Activated CD8-positive, alpha-beta memory T cell treated with anti-CD3 and anti-CD28 coated beads for 4 hours (primary cell): Measurements from ENCODE around the gene SVOPL.

Experiments
- DNase-seq, 2 donors: peaks; one replicate each; pipeline ENCODE4 v3.0.0-alpha.2; 2020; ENCODE audit warnings: low read depth in 2 of 2

The SVOPL gene

GRCh38 chr7:138661069-138661635 is 40.0 kb downstream of the SVOPL start:
- DNase-seq: no peak

GRCh38 chr7:138658889-138659288 is 42.3 kb downstream of the SVOPL start:
- DNase-seq: no peak

- DNase-seq: no peak
Measured at GRCh38 chr7:138657854-138658386, 43.2 kb downstream of the SVOPL start.

DNA sequence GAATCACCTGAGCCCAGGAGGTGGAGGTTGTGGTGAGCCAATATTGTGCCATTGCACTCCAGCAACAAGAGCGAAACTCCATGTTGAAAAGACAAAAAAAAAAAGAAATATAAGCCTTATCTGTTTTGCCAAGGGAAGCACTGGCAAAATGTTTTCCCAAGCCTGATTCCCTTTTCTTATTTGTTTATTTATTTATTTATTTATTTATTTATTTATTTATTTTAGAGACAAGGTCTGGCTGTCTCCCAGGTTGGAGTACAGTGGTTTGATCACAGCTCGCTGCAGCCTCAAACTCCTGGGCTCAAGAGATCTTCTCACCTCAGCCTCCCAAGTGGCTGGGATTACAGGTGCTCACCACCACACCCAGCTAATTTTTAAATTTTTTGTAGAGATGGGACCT is 44.2 kb downstream of the SVOPL start:
- no peak for DNase-seq

GRCh38 chr7:138654616-138655015 is 46.5 kb downstream of the SVOPL start:
- DNase-seq: no peak

GRCh38 chr7:138649506-138649905 is 51.7 kb downstream of the SVOPL start:
- no peak for DNase-seq

DNA sequence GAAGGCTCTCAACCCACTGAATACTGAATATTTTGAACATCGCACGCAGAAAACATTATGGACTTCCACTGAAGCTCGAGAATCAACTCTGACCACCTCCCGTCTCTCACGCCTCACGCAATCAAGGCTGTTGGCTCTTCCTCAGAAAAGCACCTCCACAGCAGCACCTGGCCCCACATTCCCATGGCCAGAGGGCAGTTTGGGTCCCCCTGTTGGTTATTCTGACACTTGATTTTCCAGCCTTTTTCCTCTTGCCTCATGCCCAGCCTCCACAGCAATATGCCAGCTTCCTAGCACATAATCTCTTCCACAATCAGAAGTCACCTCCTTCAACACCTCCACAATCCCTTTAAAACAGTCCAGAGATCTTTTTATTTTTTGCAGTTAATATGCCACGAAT is 55.9 kb downstream of the SVOPL start:
- DNase-seq: no peak

- no peak for DNase-seq
Measured at GRCh38 chr7:138632826-138633602, 68.1 kb downstream of the SVOPL start.

GRCh38 chr7:138632384-138632783 is 68.8 kb downstream of the SVOPL start:
- no peak for DNase-seq

DNA sequence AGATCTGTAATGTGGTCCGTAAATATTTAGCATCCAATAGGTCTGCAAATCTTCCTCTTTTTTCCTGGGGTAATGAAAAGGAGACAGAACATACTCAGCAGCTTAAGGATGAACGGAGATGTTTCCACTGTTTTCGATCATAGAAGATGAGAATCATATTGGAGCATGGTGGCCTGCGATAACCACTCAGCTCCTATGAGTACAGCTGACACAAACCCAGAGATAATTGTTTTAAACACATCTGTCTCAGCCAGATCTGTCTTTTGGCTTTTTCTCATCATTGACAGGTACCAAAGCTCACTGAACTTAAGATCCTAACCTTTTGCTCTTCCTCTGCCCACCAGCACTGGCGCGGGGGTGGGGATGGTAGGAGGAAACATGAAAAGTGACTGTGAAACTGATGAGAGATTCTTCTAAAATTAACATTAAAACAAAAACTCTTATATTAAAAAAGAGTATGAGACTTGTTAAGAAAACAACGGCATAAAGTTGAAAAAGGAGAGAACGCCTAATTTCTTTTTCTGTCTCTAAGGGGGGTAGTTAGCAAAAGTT is 71.0 kb downstream of the SVOPL start:
- DNase-seq: no peak

- DNase-seq: no peak
Measured at GRCh38 chr7:138627361-138627760, 73.8 kb downstream of the SVOPL start.

DNA sequence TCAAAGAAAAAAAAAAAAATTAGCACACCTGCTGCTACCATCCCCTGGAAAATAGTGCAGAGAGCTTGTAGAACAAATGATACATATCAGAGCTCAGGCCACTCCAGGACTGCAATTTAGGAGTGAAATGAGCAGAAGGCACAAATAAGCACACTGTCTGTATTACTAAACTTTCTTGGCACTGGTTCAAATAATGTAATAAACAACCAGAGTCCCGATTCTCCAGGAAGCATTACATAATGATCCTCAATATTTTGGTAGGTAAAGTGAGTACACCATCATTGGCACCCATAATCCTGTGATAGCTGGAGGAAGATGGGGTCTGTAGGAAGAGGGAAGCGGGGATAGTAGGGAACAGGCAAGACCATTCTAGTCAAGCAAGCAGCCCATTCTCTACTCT is 74.3 kb downstream of the SVOPL start:
- no peak for DNase-seq

- no peak for DNase-seq
Measured at GRCh38 chr7:138625849-138626230, 75.3 kb downstream of the SVOPL start.

DNA sequence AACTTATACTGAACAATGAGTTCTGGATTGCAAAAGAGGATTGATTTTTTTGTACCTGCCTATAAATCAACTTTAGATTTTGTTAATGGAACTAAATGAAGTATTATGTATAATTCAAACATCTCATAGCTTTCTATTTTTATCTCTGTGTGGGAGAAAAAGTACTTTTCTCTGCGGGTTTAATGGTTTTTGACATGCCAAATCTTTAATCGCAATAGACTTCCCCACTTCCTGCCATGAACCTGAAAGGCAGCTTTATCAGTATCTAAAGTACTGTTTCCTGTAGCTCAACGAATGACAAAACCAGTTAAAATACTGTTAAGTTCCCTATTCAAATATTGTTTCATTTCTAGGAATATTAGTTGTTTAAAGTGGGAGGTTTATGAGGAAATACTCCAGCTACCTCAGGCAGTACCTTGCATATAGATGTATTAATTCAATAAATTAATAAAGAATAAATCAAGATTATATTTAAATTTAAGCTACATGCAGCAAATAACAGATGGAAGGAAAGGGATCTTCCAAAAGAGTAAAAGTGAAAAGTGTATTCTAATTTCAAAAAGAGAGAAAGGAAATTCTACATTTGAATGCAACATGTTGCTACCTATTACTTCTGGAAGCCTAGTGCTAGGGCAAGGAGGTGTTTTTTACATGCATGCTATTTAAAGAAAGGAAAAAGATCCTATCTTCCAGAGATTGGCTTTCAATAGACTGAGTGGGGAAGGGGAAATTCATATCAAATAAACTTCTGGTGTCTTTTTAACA is 75.9 kb downstream of the SVOPL start:
- no peak for DNase-seq

DNA sequence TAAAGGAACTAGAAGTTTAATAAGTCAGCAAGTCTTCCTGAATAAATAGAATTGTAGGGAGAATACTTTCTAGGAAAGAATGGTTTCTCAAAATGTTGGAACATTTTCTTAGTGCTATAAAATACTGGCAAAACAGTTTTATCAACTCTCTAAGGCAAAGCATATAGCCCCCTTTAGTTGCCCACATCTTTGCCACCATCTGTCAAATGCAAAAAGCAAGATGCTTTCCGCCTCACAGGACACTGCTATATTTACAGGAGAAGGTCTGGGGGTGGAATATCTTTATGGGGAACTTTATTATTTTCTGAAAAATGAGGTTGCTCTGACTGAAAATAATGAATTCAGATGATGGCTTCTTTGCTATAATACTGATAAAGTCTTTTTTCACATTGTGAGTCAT is 78.3 kb downstream of the SVOPL start:
- no peak for DNase-seq

DNA sequence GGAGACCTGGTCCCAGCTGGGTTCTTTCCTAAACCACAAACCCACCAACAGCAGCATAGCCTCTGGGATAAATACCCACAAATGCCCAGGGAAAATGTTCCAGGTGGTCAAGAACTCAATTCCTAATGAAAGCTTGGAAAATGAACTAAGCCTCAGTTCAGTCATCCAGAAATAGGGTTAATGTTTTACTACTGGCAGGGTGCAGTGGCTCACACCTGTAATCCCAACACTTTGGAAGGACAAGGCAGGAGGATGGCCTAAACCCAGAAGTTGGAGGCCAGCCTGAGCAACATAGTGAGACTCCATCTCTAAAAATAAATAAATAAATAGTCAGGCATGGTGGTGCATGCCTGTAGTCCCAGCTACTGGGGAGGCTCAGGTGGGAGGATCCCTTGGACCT is 82.2 kb downstream of the SVOPL start:
- DNase-seq: no peak

DNA sequence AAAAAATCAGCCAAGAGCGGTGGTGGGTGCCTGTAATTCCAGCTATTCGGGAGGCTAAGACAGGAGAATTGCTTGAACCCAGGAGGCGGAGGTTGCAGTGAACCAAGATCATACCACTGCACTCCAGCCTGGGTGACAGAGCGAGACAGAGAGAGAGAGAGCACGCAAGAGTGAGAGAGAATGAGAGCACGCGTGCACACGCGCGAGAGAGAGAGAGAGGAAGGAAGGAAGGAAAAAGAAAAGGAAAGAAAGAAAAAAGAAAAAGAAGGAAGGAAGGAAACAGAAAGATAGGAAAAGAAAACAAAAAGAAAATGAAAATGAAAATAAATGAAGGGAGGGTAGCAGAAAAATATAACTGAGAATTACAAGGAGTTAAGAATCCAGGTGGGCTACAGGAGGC is 82.7 kb downstream of the SVOPL start:
- DNase-seq: no peak

GRCh38 chr7:138616085-138616484 is 85.1 kb downstream of the SVOPL start:
- DNase-seq: no peak

GRCh38 chr7:138613630-138614029 is 87.5 kb downstream of the SVOPL start:
- DNase-seq: no peak

DNA sequence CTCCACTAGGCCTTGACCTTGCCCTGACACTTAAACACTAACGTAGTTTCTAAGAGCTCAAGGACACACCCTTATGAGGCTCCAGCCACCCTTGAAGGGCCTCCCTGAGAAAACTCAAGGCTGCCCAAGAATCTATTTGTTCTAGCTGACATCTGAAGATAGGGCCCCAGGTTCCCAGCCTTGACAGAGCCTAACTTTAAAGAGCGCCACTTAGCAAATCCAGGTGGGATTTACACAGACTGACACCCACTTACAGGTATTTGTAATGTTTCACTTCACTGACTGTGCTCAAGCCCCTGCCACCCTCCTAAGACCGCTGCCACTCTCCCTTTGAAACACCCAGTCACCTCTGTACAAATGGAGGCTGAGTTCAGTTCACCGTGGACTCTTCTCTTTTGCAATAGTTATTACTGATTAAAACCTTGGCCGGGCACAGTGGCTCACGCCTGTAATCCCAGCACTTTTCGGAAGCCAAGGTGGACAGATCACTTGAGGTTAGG is 90.4 kb downstream of the SVOPL start:
- no peak for DNase-seq

DNA sequence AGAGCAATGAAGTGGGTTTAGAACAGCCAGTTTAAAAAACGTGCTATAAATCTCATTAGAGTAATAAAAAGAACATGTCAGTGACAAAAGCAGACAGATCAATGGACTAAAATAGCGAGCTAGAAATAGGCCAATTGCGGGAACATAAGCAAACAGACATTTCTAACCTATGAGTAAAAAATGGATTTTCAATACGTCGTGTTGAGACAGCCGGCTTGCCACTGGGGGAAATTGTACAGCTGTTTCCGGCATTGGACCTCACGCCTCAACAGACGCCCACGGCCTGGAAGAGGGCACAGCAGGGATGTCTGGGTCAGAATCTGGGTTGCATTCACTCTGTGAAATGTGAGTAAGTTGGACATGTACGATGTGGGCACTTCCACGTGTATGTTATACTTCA is 92.9 kb downstream of the SVOPL start:
- no peak for DNase-seq
